GM23338 (cell line): ENCODE results near the gene AGBL4. TPM values are rescaled to one million over a fixed set of nuclear protein-coding genes. Genes with fewer than 3 reads are reported as not detected.

Experiments used
- ATAC-seq: fragments of 200-7000 bp; cut with Tn5 transposase; 3 replicates; pipeline ENCODE4 v1.9.1; 2020
- DNase-seq: peaks from one replicate; pipeline ENCODE4 v3.0.0-alpha.2; 2015; ENCODE audit warnings: low spot score
- H2AFZ ChIP-seq: fragments of 200-600 bp; sonication (generic); 2 replicates; pipeline ENCODE4 v1.8.0; 2016; ENCODE audit warnings: antibody characterized with exemption, mild to moderate bottlenecking, moderate library complexity
- H3F3A ChIP-seq: fragments of 200-600 bp; sonication (generic); replicated peaks from 2 replicates; pipeline ENCODE4 v1.8.0; 2017; ENCODE audit warnings: antibody characterized with exemption, mixed run types, low read depth
- H3K27ac ChIP-seq: fragments of 200-600 bp; sonication (generic); 2 replicates; pipeline ENCODE4 v1.6.1; 2016; ENCODE audit warnings: low read depth
- H3K27me3 ChIP-seq: fragments of 200-600 bp; sonication (generic); 2 replicates; pipeline ENCODE4 v1.8.0; 2016; ENCODE audit warnings: mild to moderate bottlenecking, mixed run types, moderate library complexity; ENCODE audit not compliant: insufficient read depth
- H3K36me3 ChIP-seq: fragments of 200-600 bp; sonication (generic); 2 replicates; pipeline ENCODE4 v1.8.0; 2016; ENCODE audit warnings: mild to moderate bottlenecking; ENCODE audit not compliant: insufficient read depth
- H3K4me1 ChIP-seq: fragments of 200-600 bp; sonication (generic); 2 replicates; pipeline ENCODE4 v1.8.0; 2016; ENCODE audit warnings: mild to moderate bottlenecking, moderate library complexity; ENCODE audit not compliant: insufficient read depth
- H3K4me2 ChIP-seq: fragments of 200-600 bp; sonication (generic); 2 replicates; pipeline ENCODE4 v1.7.1; 2017; ENCODE audit warnings: mixed run types
- H3K4me3 ChIP-seq: fragments of 200-600 bp; sonication (generic); 2 replicates; pipeline ENCODE4 v1.6.1; 2016; ENCODE audit warnings: mixed run types
- H3K79me2 ChIP-seq: fragments of 200-600 bp; sonication (generic); replicated peaks from 2 replicates; pipeline ENCODE4 v1.8.0; 2017; ENCODE audit warnings: mild to moderate bottlenecking; ENCODE audit not compliant: insufficient read depth
- H3K9me2 ChIP-seq: fragments of 200-600 bp; sonication (generic); 2 replicates; pipeline ENCODE4 v1.8.0; 2017; ENCODE audit not compliant: insufficient read depth
- H4K20me1 ChIP-seq: fragments of 200-600 bp; sonication (generic); replicated peaks from 2 replicates; pipeline ENCODE4 v1.8.0; 2017; ENCODE audit warnings: mild to moderate bottlenecking; ENCODE audit not compliant: insufficient read depth
- H3K27ac Mint-ChIP-seq: 2 replicates; pipeline ENCODE4 v1.8.0; 2020; ENCODE audit warnings: inconsistent platforms, mild to moderate bottlenecking, moderate library complexity, mixed read lengths
- H3K27me3 Mint-ChIP-seq: 3 replicates; pipeline ENCODE4 v1.8.0; 2022; ENCODE audit warnings: low read depth, mild to moderate bottlenecking, moderate library complexity, mixed read lengths, inconsistent platforms; ENCODE audit not compliant: insufficient read depth, poor library complexity
- H3K36me3 Mint-ChIP-seq: 3 replicates; pipeline ENCODE4 v1.8.0; 2021; ENCODE audit warnings: low read depth, mild to moderate bottlenecking, inconsistent platforms, moderate library complexity, mixed read lengths
- H3K4me1 Mint-ChIP-seq: 3 replicates; pipeline ENCODE4 v1.8.0; 2020; ENCODE audit warnings: mild to moderate bottlenecking, inconsistent platforms, mixed read lengths
- H3K4me3 Mint-ChIP-seq: 3 replicates; pipeline ENCODE4 v1.8.0; 2021; ENCODE audit warnings: moderate library complexity, mild to moderate bottlenecking, inconsistent platforms, mixed read lengths
- H3K9me3 Mint-ChIP-seq: 3 replicates; pipeline ENCODE4 v1.8.0; 2020; ENCODE audit warnings: moderate library complexity, mild to moderate bottlenecking, inconsistent platforms, mixed read lengths
- CREB1 ChIP-seq: fragments of 250-450 bp; sonication (Bioruptor Pico); IDR thresholded peaks from 2 replicates; pipeline ENCODE4 v1.5.0; 2020; ENCODE audit warnings: low read depth, mild to moderate bottlenecking, moderate library complexity
- EZH2phosphoT487 ChIP-seq: fragments of 200-600 bp; sonication (generic); IDR thresholded peaks from one replicate; pipeline ENCODE4 v1.8.1; 2018; ENCODE audit warnings: antibody characterized with exemption; ENCODE audit not compliant: unreplicated experiment
- JUNB ChIP-seq: IDR thresholded peaks from one replicate; pipeline ENCODE4 v1.6.1; 2016; ENCODE audit warnings: antibody characterized with exemption; ENCODE audit not compliant: unreplicated experiment
- NANOG ChIP-seq: IDR thresholded peaks from 2 replicates; pipeline ENCODE4 v1.6.1; 2016; ENCODE audit warnings: antibody characterized with exemption, borderline replicate concordance
- REST ChIP-seq: IDR thresholded peaks from one replicate; pipeline ENCODE4 v1.6.1; 2018; ENCODE audit warnings: antibody characterized with exemption; ENCODE audit not compliant: unreplicated experiment
- STAT1 ChIP-seq: IDR thresholded peaks from one replicate; pipeline ENCODE4 v1.6.1; 2016; ENCODE audit warnings: antibody characterized with exemption; ENCODE audit not compliant: unreplicated experiment
- ZNF331 ChIP-seq: fragments of 250-450 bp; sonication (Bioruptor Pico); IDR thresholded peaks from 2 replicates; pipeline ENCODE4 v1.5.0; 2020; ENCODE audit warnings: low read depth, mild to moderate bottlenecking, moderate library complexity
- ZNF462 ChIP-seq: fragments of 250-450 bp; sonication (Bioruptor Pico); IDR thresholded peaks from 2 replicates; pipeline ENCODE4 v1.5.0; 2020; ENCODE audit warnings: mild to moderate bottlenecking, moderate library complexity
- polyA plus RNA-seq: library from polyadenylated mRNA; unstranded; fragments of >200 nt; fragmentation: Nextera tagmentation; extraction: Ambion mirVana; gene quantifications from 2 replicates; pipeline ENCODE4 v1.2.1, GENCODE V29; 2016
- total RNA-seq: library from RNA; depleted of rRNA; stranded (reverse); fragments of >200 nt; shearing (Covaris generic); gene quantifications from 2 replicates; pipeline ENCODE4 v1.2.3, GENCODE V29; 2014
- TF ChIP-seq, protein P1 (sequence below): IDR thresholded peaks from 2 replicates; pipeline ENCODE4 v1.6.1; 2016; ENCODE audit warnings: antibody characterized with exemption

Gene AGBL4
- total and polyA plus RNA-seq, 2 experiments from 2014 or later = 0.91 to 1.5 TPM

- TF ChIP-seq ZNF462 (no peak), REST (no peak), ZNF331 (CRISPR knock-in tag) (no peak), NANOG (no peak), STAT1 (no peak)
Measured at GRCh38 chr1:48758976-48759375, 1264.8 kb downstream of the AGBL4 start (continued).

DNA sequence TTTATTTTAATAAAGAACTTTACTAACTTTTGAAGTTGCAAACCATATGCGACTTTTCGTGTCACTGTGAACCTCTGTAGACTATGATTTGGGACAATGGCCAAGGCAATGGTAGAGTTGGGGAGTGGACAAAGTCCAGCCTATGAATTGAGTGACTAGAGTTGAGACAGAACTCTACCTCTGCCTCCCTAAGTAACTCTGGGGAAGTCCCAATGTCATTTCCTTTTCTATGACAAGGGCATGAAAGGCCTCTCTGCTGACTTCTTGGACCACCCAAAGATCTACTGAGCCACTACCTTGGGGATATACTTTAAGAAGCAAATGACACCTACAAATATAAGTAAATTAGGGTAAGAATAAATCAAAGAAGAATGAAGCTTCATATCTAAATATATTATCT, 1266.4 kb downstream of the AGBL4 start:
- Histone ChIP-seq H3K27ac (no peak overlapping the region), H2AFZ (no peak overlapping the region), H4K20me1 (no peaks in the 10 kb centered on the region), H3K36me3 (peaks cover 8% of the 10 kb centered on the region), H3K4me1 (peaks cover 16% of the 10 kb centered on the region; the same call in 1 of the 2 replicates), H3K4me3 (no peak overlapping the region), H3K9me2 (peaks cover 9% of the 10 kb centered on the region; the same call in 1 of the 2 replicates), H3K27me3 (no peaks in the 10 kb centered on the region), H3K4me2 (peak overlapping the region; percentile 22; the same call in 1 of the 2 replicates), H3F3A (no peaks in the 10 kb centered on the region), H3K79me2 (no peaks in the 10 kb centered on the region)
- ATAC-seq (no peak), DNase-seq (no peak)
- TF ChIP-seq EZH2phosphoT487 (no peak), JUNB (no peak), CREB1 (CRISPR knock-in tag) (no peak), ZNF331 (CRISPR knock-in tag) (no peak), STAT1 (no peak), REST (no peak)
- TF ChIP-seq, protein P1, sequence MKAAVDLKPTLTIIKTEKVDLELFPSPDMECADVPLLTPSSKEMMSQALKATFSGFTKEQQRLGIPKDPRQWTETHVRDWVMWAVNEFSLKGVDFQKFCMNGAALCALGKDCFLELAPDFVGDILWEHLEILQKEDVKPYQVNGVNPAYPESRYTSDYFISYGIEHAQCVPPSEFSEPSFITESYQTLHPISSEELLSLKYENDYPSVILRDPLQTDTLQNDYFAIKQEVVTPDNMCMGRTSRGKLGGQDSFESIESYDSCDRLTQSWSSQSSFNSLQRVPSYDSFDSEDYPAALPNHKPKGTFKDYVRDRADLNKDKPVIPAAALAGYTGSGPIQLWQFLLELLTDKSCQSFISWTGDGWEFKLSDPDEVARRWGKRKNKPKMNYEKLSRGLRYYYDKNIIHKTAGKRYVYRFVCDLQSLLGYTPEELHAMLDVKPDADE = no peak
- H3K27ac Mint-ChIP-seq = no peak overlapping the region
- peaks cover 4% of the 10 kb centered on the region for H3K27me3 Mint-ChIP-seq
- H3K4me1 Mint-ChIP-seq = peaks cover 27% of the 10 kb centered on the region
- peaks cover 30% of the 10 kb centered on the region for H3K36me3 Mint-ChIP-seq
- H3K9me3 Mint-ChIP-seq = no peaks in the 10 kb centered on the region
- no peak overlapping the region for H3K4me3 Mint-ChIP-seq
